Astrocyte of the spinal cord (primary cell): ENCODE data around the gene RUNX1.

Source experiments
- DNase-seq: peaks from one replicate; pipeline ENCODE4 v3.0.0; 2011; ENCODE audit warnings: low read depth, low spot score
- H3K4me3 ChIP-seq: 2 replicates; pipeline ENCODE4 v1.5.1; 2011; ENCODE audit warnings: low read depth, mild to moderate bottlenecking, low read length, moderate library complexity
- CTCF ChIP-seq: IDR thresholded peaks from 2 replicates; pipeline ENCODE4 v1.5.1; 2012; ENCODE audit warnings: low read depth, mild to moderate bottlenecking, low read length, inconsistent platforms
- in situ Hi-C: cut with HindIII; loops from 2 replicates; pipeline ENCODE4 v1.10.0; 2017; ENCODE audit warnings: low sequenced_read_pairs

Gene RUNX1

GRCh38 chr21:35021546-35021945 lies 27.6 kb downstream of the RUNX1 start:
- in situ Hi-C loops: no loop called here
- no peak for DNase-seq
- no peak for TF ChIP-seq CTCF
- H3K4me3 ChIP-seq: no peak overlapping the region

GRCh38 chr21:35020902-35021301 lies 28.2 kb downstream of the RUNX1 start:
- peak; percentile 17 for DNase-seq
- no peak overlapping the region for H3K4me3 ChIP-seq
- TF ChIP-seq CTCF: no peak
- in situ Hi-C loops: no loop called here

DNA sequence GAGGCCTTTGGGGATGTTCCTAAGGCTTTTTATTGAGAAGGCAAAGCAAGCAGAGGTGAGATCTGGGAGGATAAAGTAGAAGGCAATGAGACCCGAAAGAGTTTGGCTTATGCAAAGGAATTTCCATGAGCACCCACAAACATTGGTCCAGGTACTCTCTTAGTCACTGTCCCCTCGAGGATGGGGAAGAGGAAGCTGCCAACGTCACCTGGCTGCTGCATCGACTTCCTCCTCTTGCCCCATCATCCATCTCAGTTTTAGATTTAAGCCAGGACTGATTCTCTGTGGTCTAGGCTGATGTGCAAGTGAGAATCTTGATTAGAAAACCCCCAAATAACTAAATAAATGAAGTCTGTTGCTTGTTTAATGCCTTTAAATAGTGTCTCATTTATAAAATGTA lies 28.7 kb downstream of the RUNX1 start:
- in situ Hi-C loops: no loop called here
- no peak for TF ChIP-seq CTCF
- no peak for DNase-seq
- no peak overlapping the region for H3K4me3 ChIP-seq

- H3K4me3 ChIP-seq: no peak overlapping the region
- in situ Hi-C loops: no loop called here
- no peak for DNase-seq
- TF ChIP-seq CTCF: no peak
Observed at GRCh38 chr21:35019631-35020032, 29.5 kb downstream of the RUNX1 start.

- no peak for DNase-seq
- no peak for TF ChIP-seq CTCF
- in situ Hi-C loops: no loop called here
- H3K4me3 ChIP-seq: no peak overlapping the region
Observed at GRCh38 chr21:35017256-35017655, 31.8 kb downstream of the RUNX1 start.

DNA sequence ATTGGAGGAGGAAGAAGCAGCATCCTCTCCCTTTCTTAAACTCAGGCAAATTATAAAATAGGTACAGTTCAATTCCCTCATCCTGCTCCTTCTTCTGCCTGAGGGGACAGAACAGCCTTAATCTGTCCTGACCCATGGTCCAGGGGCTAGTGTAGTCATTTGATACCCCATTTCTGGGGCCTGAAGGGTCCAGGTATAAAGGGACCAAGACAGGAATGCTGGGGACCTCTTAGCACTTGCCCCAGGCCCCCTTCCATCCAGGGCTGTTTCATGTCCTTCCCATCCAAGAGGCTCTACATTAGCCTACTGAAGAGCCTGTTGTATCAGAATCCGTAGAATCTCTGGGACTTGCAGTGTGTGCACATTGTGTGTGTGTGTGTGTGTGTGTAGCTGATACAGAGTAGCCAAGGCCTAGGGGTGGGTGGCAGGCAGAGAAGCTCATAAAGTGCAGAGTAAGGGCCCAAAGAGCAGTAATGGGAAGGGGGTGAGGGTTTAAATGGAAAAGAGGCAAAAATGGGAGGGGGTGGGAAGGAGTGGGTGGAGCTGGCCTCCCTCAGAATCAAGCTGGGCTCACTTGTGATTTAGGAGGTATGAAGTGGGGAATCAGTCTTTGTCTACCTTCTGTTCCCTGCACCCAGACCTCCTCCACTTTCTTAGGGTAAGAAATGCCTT lies 32.4 kb downstream of the RUNX1 start:
- TF ChIP-seq CTCF: no peak
- H3K4me3 ChIP-seq: no peak overlapping the region
- no peak for DNase-seq
- in situ Hi-C loops: no loop called here
